GM08714 (cell line): Measurements from ENCODE around the gene NSFL1C.

ENCODE experiments used
- H3K4me3 ChIP-seq: fragments of 200-500 bp; sonication (Bioruptor generic); 2 replicates; pipeline ENCODE4 v1.5.1; 2014; ENCODE audit warnings: mild to moderate bottlenecking, low read length, inconsistent platforms
- ZNF274 ChIP-seq: IDR thresholded peaks from 2 replicates; pipeline ENCODE4 v1.6.1; 2012; ENCODE audit warnings: mild to moderate bottlenecking, low read depth, low read length

Gene NSFL1C

GRCh38 chr20:1491281-1491840 is 24.7 kb upstream of the NSFL1C start, which contains the start of gene SIRPB2:
Gene SIRPB2 (minus strand): TSS chr20:1491420. CDS start chr20:1491359, 61 bp downstream.
- H3K4me3 ChIP-seq, result no peak within 1 kb of the TSS
- no peak for TF ChIP-seq ZNF274

GRCh38 chr20:1490643-1491195 is 24.1 kb upstream of the NSFL1C start:
- H3K4me3 ChIP-seq, result no peak overlapping the region
- no peak for TF ChIP-seq ZNF274

GRCh38 chr20:1489764-1490436 is 23.3 kb upstream of the NSFL1C start:
- no peak for TF ChIP-seq ZNF274
- no peak overlapping the region for H3K4me3 ChIP-seq

- TF ChIP-seq ZNF274, result no peak
- no peak overlapping the region for H3K4me3 ChIP-seq
These were observed 22.7 kb upstream of the NSFL1C start for GRCh38 chr20:1489325-1489724.

- H3K4me3 ChIP-seq, result no peak overlapping the region
- no peak for TF ChIP-seq ZNF274
These were observed 19.9 kb upstream of the NSFL1C start for GRCh38 chr20:1486566-1486965.

- no peak overlapping the region for H3K4me3 ChIP-seq
- TF ChIP-seq ZNF274, result no peak
These were observed 17.9 kb upstream of the NSFL1C start for GRCh38 chr20:1484438-1485116.

GRCh38 chr20:1479831-1480595 is 13.4 kb upstream of the NSFL1C start:
- no peak for TF ChIP-seq ZNF274
- H3K4me3 ChIP-seq, result no peak overlapping the region

GRCh38 chr20:1478566-1478965 is 11.9 kb upstream of the NSFL1C start:
- H3K4me3 ChIP-seq, result no peak overlapping the region
- no peak for TF ChIP-seq ZNF274

- no peak overlapping the region for H3K4me3 ChIP-seq
- TF ChIP-seq ZNF274, result no peak
These were observed 11.3 kb upstream of the NSFL1C start for GRCh38 chr20:1477896-1478490.

- no peak overlapping the region for H3K4me3 ChIP-seq
These were observed 8.4 kb upstream of the NSFL1C start for GRCh38 chr20:1474817-1475603.

GRCh38 chr20:1474325-1474724 is 7.7 kb upstream of the NSFL1C start:
- H3K4me3 ChIP-seq, result no peak overlapping the region
- TF ChIP-seq ZNF274, result no peak

More at GRCh38 chr20:1474817-1475603, 8.4 kb upstream of the NSFL1C start:
- TF ChIP-seq ZNF274, result no peak

- TF ChIP-seq ZNF274, result no peak
- no peak overlapping the region for H3K4me3 ChIP-seq
These were observed 6.9 kb upstream of the NSFL1C start for GRCh38 chr20:1473246-1474220.
